ENCODE data around the gene SLC2A6. TPM values are rescaled to one million over a fixed set of nuclear protein-coding genes. Genes with fewer than 3 reads are reported as not detected.
"Not testable (repeated sequence)": the region's sequence is repeated elsewhere in the genome, so short reads cannot be mapped to it uniquely, and the experiment has no call there.

The SLC2A6 gene
- total and polyA plus RNA-seq, 2 donors (not counting 1 experiment from before 2014, with no cell fraction given), result 7.6 to 9.1 TPM

DNA sequence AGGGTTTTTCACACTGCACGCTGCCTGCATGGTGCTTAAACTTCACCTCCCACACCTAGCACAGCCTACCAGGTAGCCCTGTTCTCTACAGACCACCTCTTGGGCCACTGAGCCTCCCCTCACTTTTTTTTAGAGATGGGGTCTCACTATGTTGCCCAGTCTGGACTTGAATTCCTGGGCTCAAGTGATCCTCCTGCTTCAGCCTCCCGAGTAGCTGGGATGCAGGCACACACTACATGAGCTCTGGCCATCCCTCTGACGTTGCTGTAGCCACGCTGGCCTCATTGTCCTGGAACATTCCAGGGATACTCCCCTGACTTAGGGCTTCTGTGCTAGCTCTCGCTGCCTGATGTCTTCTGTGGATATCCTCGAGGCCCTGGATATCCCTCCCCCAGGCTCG lies 26.3 kb downstream of the SLC2A6 start:
- no peak for DNase-seq (ENCODE audit: low read depth in 2 of 2)
- Histone ChIP-seq H3K4me1 (ENCODE audit: control insufficient read depth, extremely low read depth, insufficient read depth, low read length) (no peaks in the 10 kb centered on the region), H3K27ac (ENCODE audit: insufficient read depth, low read length) (no peak overlapping the region), H4K20me1 (ENCODE audit: control insufficient read depth, extremely low read depth, insufficient read depth, low read length) (no peaks in the 10 kb centered on the region), H3K27me3 (ENCODE audit: control insufficient read depth, insufficient read depth, low read length) (no peaks in the 10 kb centered on the region), H3K36me3 (ENCODE audit: control insufficient read depth, insufficient read depth, low read length) (no peaks in the 10 kb centered on the region), H2AFZ (ENCODE audit: low read length) (no peak overlapping the region), H3K4me2 (ENCODE audit: extremely low read depth, insufficient read depth, low read length) (no peak overlapping the region), H3K9ac (ENCODE audit: insufficient read depth, low read length) (no peak overlapping the region), H3K79me2 (ENCODE audit: control insufficient read depth, insufficient read depth, low read length) (no peaks in the 10 kb centered on the region), H3K4me3 (replicated peaks in 1 of 4; ENCODE audit: control extremely low read depth in 1 of 4, insufficient read depth in 1 of 4, low read depth in 3 of 4, low read length in 4 of 4) (no peak overlapping the region), H3K9me3 (ENCODE audit: control insufficient read depth, insufficient read depth, low read depth, low read length) (no peaks in the 10 kb centered on the region)
- no peak for TF ChIP-seq EZH2 (IDR thresholded peaks at IDR 0.05; ENCODE audit: low read length, missing control alignments)
- TF ChIP-seq, protein P1, sequence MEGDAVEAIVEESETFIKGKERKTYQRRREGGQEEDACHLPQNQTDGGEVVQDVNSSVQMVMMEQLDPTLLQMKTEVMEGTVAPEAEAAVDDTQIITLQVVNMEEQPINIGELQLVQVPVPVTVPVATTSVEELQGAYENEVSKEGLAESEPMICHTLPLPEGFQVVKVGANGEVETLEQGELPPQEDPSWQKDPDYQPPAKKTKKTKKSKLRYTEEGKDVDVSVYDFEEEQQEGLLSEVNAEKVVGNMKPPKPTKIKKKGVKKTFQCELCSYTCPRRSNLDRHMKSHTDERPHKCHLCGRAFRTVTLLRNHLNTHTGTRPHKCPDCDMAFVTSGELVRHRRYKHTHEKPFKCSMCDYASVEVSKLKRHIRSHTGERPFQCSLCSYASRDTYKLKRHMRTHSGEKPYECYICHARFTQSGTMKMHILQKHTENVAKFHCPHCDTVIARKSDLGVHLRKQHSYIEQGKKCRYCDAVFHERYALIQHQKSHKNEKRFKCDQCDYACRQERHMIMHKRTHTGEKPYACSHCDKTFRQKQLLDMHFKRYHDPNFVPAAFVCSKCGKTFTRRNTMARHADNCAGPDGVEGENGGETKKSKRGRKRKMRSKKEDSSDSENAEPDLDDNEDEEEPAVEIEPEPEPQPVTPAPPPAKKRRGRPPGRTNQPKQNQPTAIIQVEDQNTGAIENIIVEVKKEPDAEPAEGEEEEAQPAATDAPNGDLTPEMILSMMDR (conservative IDR thresholded peaks at IDR 0.05 in 1 of 2, IDR thresholded peaks at IDR 0.05 in 1 of 2; ENCODE audit: low read depth in 1 of 2, low read length in 2 of 2), result no peak

DNA sequence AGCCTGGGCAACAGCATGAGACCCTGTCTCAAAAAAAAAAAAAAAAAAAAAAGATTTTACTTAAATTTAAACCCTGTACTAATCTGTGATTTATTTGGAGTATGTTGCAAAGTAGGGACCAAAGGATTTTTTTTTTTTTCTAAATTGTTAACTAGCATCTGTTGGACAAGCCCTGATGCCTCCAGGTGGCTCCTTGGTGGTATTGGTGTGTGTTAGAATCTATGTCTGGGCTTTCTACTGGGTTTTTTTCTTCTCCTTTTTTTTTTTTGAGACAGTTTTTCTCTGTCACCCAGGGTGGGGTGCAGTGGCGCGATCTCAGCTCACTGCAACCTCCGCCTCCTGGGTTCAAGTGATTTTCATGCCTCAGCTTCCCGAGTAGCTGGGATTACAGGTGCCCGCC lies 27.0 kb downstream of the SLC2A6 start:
- H3K4me3 ChIP-seq (replicated peaks in 1 of 4; ENCODE audit: control extremely low read depth in 1 of 4, insufficient read depth in 1 of 4, low read depth in 3 of 4, low read length in 4 of 4); H3K36me3 ChIP-seq (ENCODE audit: control insufficient read depth, insufficient read depth, low read length); H3K79me2 ChIP-seq (ENCODE audit: control insufficient read depth, insufficient read depth, low read length); H3K9me3 ChIP-seq (ENCODE audit: control insufficient read depth, insufficient read depth, low read depth, low read length); H3K27ac ChIP-seq (ENCODE audit: insufficient read depth, low read length); H3K27me3 ChIP-seq (ENCODE audit: control insufficient read depth, insufficient read depth, low read length); H2AFZ ChIP-seq (ENCODE audit: low read length); DNase-seq (ENCODE audit: low read depth in 2 of 2); H3K9ac ChIP-seq (ENCODE audit: insufficient read depth, low read length); H4K20me1 ChIP-seq (ENCODE audit: control insufficient read depth, extremely low read depth, insufficient read depth, low read length); H3K4me1 ChIP-seq (ENCODE audit: control insufficient read depth, extremely low read depth, insufficient read depth, low read length); H3K4me2 ChIP-seq (ENCODE audit: extremely low read depth, insufficient read depth, low read length): not testable (repeated sequence)

DNA sequence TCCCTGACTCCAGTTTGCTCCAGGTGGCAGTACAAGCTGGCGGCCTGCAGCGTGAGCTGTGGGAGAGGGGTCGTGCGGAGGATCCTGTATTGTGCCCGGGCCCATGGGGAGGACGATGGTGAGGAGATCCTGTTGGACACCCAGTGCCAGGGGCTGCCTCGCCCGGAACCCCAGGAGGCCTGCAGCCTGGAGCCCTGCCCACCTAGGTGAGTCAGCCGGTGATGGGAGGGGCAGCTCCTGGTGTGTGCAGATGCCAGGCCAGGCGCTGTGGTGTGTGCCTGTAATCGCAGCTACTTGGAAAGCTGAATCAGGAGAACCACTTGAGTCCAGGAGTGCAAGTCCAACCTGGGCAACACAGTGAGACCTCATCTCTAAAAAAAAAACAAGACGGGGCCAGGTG lies 29.1 kb downstream of the SLC2A6 start:
- Histone ChIP-seq H4K20me1 (ENCODE audit: control insufficient read depth, extremely low read depth, insufficient read depth, low read length) (no peaks in the 10 kb centered on the region), H3K27ac (ENCODE audit: insufficient read depth, low read length) (no peak overlapping the region), H3K36me3 (ENCODE audit: control insufficient read depth, insufficient read depth, low read length) (no peaks in the 10 kb centered on the region), H3K9ac (ENCODE audit: insufficient read depth, low read length) (no peak overlapping the region), H3K4me2 (ENCODE audit: extremely low read depth, insufficient read depth, low read length) (no peak overlapping the region), H3K27me3 (ENCODE audit: control insufficient read depth, insufficient read depth, low read length) (no peaks in the 10 kb centered on the region), H2AFZ (ENCODE audit: low read length) (no peak overlapping the region), H3K9me3 (ENCODE audit: control insufficient read depth, insufficient read depth, low read depth, low read length) (no peaks in the 10 kb centered on the region), H3K4me3 (replicated peaks in 1 of 4; ENCODE audit: control extremely low read depth in 1 of 4, insufficient read depth in 1 of 4, low read depth in 3 of 4, low read length in 4 of 4) (no peak overlapping the region), H3K79me2 (ENCODE audit: control insufficient read depth, insufficient read depth, low read length) (no peaks in the 10 kb centered on the region), H3K4me1 (ENCODE audit: control insufficient read depth, extremely low read depth, insufficient read depth, low read length) (no peaks in the 10 kb centered on the region)
- DNase-seq (ENCODE audit: low read depth in 2 of 2), result peak in 1 of 2 donors; percentile 24
- no peak for TF ChIP-seq EZH2 (IDR thresholded peaks at IDR 0.05; ENCODE audit: low read length, missing control alignments)
- TF ChIP-seq, protein P1 (conservative IDR thresholded peaks at IDR 0.05 in 1 of 2, IDR thresholded peaks at IDR 0.05 in 1 of 2; ENCODE audit: low read depth in 1 of 2, low read length in 2 of 2), result no peak
